Activated naive CD8-positive, alpha-beta T cell (primary cell): Measurements from ENCODE around the gene TMEM150B.
A peak's percentile ranks its signal among the peaks of the same experiment; 100 is the strongest.

Source experiments
- H3K27ac Mint-ChIP-seq: one replicate; pipeline ENCODE4 v1.8.0; 2021; ENCODE audit warnings: mixed read lengths
- H3K27me3 Mint-ChIP-seq: one replicate; pipeline ENCODE4 v1.8.0; 2021; ENCODE audit warnings: mixed read lengths
- H3K36me3 Mint-ChIP-seq: one replicate; pipeline ENCODE4 v1.8.0; 2021; ENCODE audit warnings: mixed read lengths
- H3K4me1 Mint-ChIP-seq: one replicate; pipeline ENCODE4 v1.8.0; 2021; ENCODE audit warnings: low read depth, mixed read lengths
- H3K4me3 Mint-ChIP-seq: one replicate; pipeline ENCODE4 v1.8.0; 2021; ENCODE audit warnings: mild to moderate bottlenecking, mixed read lengths
- H3K9me3 Mint-ChIP-seq: one replicate; pipeline ENCODE4 v1.8.0; 2021; ENCODE audit warnings: low read depth, mixed read lengths

Gene TMEM150B

GRCh38 chr19:55362174-55362989 lies 37.2 kb upstream of the TMEM150B start:
- H3K27ac Mint-ChIP-seq, result no peak overlapping the region
- H3K9me3 Mint-ChIP-seq, result no peaks in the 10 kb centered on the region
- H3K4me3 Mint-ChIP-seq, result no peak overlapping the region
- no peaks in the 10 kb centered on the region for H3K36me3 Mint-ChIP-seq
- peaks cover 2% of the 10 kb centered on the region for H3K27me3 Mint-ChIP-seq
- no peaks in the 10 kb centered on the region for H3K4me1 Mint-ChIP-seq

- Mint-ChIP-seq H3K27me3 (peaks cover 7% of the 10 kb centered on the region), H3K4me1 (no peaks in the 10 kb centered on the region), H3K4me3 (no peak overlapping the region), H3K36me3 (no peaks in the 10 kb centered on the region), H3K27ac (no peak overlapping the region), H3K9me3 (no peaks in the 10 kb centered on the region)
Observed at GRCh38 chr19:55360902-55361301, 35.8 kb upstream of the TMEM150B start.

- H3K9me3 Mint-ChIP-seq, result no peaks in the 10 kb centered on the region
- H3K27me3 Mint-ChIP-seq, result peaks cover 8% of the 10 kb centered on the region
- no peak overlapping the region for H3K4me3 Mint-ChIP-seq
- peaks cover 3% of the 10 kb centered on the region for H3K4me1 Mint-ChIP-seq
- no peak overlapping the region for H3K27ac Mint-ChIP-seq
- H3K36me3 Mint-ChIP-seq, result no peaks in the 10 kb centered on the region
Observed at GRCh38 chr19:55358943-55359908, 34.1 kb upstream of the TMEM150B start.

- no peak overlapping the region for H3K27ac Mint-ChIP-seq
- no peaks in the 10 kb centered on the region for H3K9me3 Mint-ChIP-seq
- H3K36me3 Mint-ChIP-seq, result no peaks in the 10 kb centered on the region
- H3K4me3 Mint-ChIP-seq, result no peak overlapping the region
- H3K27me3 Mint-ChIP-seq, result peaks cover 8% of the 10 kb centered on the region
- peaks cover 3% of the 10 kb centered on the region for H3K4me1 Mint-ChIP-seq
Observed at GRCh38 chr19:55358493-55358892, 33.4 kb upstream of the TMEM150B start.

- Mint-ChIP-seq H3K27me3 (peaks cover 16% of the 10 kb centered on the region), H3K9me3 (no peaks in the 10 kb centered on the region), H3K4me1 (peaks cover 16% of the 10 kb centered on the region), H3K36me3 (no peaks in the 10 kb centered on the region), H3K4me3 (peak overlapping the region; percentile 52), H3K27ac (no peak overlapping the region)
Observed at GRCh38 chr19:55355213-55355821, 30.2 kb upstream of the TMEM150B start.

- Mint-ChIP-seq H3K27ac (no peak within 1 kb of the TSS), H3K4me1 (peaks cover 16% of the 10 kb centered on the region), H3K4me3 (peak within 1 kb of the TSS; percentile 70), H3K36me3 (no peaks in the 10 kb centered on the region), H3K9me3 (no peaks in the 10 kb centered on the region), H3K27me3 (peaks cover 16% of the 10 kb centered on the region)
Observed at GRCh38 chr19:55354698-55355212, 29.6 kb upstream of the TMEM150B start, which contains the start of gene COX6B2. COX6B2 (minus strand) TSS chr19:55354719; CDS start chr19:55354521, 198 bp downstream.

- Mint-ChIP-seq H3K9me3 (no peaks in the 10 kb centered on the region), H3K4me3 (peak overlapping the region; percentile 70), H3K4me1 (peaks cover 16% of the 10 kb centered on the region), H3K27ac (no peak overlapping the region), H3K27me3 (peaks cover 16% of the 10 kb centered on the region), H3K36me3 (no peaks in the 10 kb centered on the region)
Observed at GRCh38 chr19:55353803-55354697, 28.9 kb upstream of the TMEM150B start.

GRCh38 chr19:55353356-55353802 lies 28.2 kb upstream of the TMEM150B start:
- peaks cover 16% of the 10 kb centered on the region for H3K27me3 Mint-ChIP-seq
- H3K27ac Mint-ChIP-seq, result no peak overlapping the region
- H3K36me3 Mint-ChIP-seq, result no peaks in the 10 kb centered on the region
- H3K4me1 Mint-ChIP-seq, result peaks cover 16% of the 10 kb centered on the region
- H3K4me3 Mint-ChIP-seq, result peak overlapping the region; percentile 70
- H3K9me3 Mint-ChIP-seq, result no peaks in the 10 kb centered on the region

GRCh38 chr19:55352549-55353145 lies 27.5 kb upstream of the TMEM150B start:
- H3K9me3 Mint-ChIP-seq, result no peaks in the 10 kb centered on the region
- H3K36me3 Mint-ChIP-seq, result no peaks in the 10 kb centered on the region
- peaks cover 16% of the 10 kb centered on the region for H3K27me3 Mint-ChIP-seq
- peak overlapping the region; percentile 62 for H3K4me3 Mint-ChIP-seq
- peaks cover 16% of the 10 kb centered on the region for H3K4me1 Mint-ChIP-seq
- H3K27ac Mint-ChIP-seq, result no peak overlapping the region

GRCh38 chr19:55352040-55352439 lies 26.9 kb upstream of the TMEM150B start:
- Mint-ChIP-seq H3K36me3 (no peaks in the 10 kb centered on the region), H3K4me3 (no peak overlapping the region), H3K27me3 (peaks cover 11% of the 10 kb centered on the region)

GRCh38 chr19:55350620-55351315 lies 25.6 kb upstream of the TMEM150B start:
- Mint-ChIP-seq H3K4me3 (no peak overlapping the region), H3K36me3 (no peaks in the 10 kb centered on the region), H3K9me3 (no peaks in the 10 kb centered on the region), H3K27me3 (peaks cover 9% of the 10 kb centered on the region), H3K4me1 (peaks cover 16% of the 10 kb centered on the region), H3K27ac (no peak overlapping the region)

More at GRCh38 chr19:55352040-55352439, 26.9 kb upstream of the TMEM150B start:
- no peaks in the 10 kb centered on the region for H3K9me3 Mint-ChIP-seq
- H3K4me1 Mint-ChIP-seq, result peaks cover 16% of the 10 kb centered on the region
- H3K27ac Mint-ChIP-seq, result no peak overlapping the region

- H3K27ac Mint-ChIP-seq, result no peak overlapping the region
- peaks cover 8% of the 10 kb centered on the region for H3K27me3 Mint-ChIP-seq
- no peak overlapping the region for H3K4me3 Mint-ChIP-seq
- H3K4me1 Mint-ChIP-seq, result peaks cover 12% of the 10 kb centered on the region
- H3K9me3 Mint-ChIP-seq, result no peaks in the 10 kb centered on the region
- no peaks in the 10 kb centered on the region for H3K36me3 Mint-ChIP-seq
Observed at GRCh38 chr19:55348317-55349034, 23.3 kb upstream of the TMEM150B start.
